Fibroblast of lung (primary cell): ENCODE data around the gene GSC2. TPM values are rescaled to one million over a fixed set of nuclear protein-coding genes. Genes with fewer than 3 reads are reported as not detected.
A peak's percentile ranks its signal among the peaks of the same experiment; 100 is the strongest.

Experiments
- DNase-seq, 2 donors: peaks; one replicate each; pipeline versions ENCODE4 v3.0.0 to v3.0.0-alpha.2; 2010; ENCODE audit warnings: low read depth in 2 of 2
- H2AFZ ChIP-seq: 2 replicates; pipeline ENCODE4 v1.5.1; 2012; ENCODE audit warnings: low read length, control low read depth, inconsistent platforms
- H3K27ac ChIP-seq: 2 replicates; pipeline ENCODE4 v1.5.1; 2011; ENCODE audit warnings: low read length, control low read depth; ENCODE audit not compliant: insufficient read depth
- H3K27me3 ChIP-seq: 2 replicates; pipeline ENCODE4 v1.5.1; 2011; ENCODE audit warnings: mild to moderate bottlenecking, low read length; ENCODE audit not compliant: control insufficient read depth, insufficient read depth
- H3K36me3 ChIP-seq: 2 replicates; pipeline ENCODE4 v1.5.1; 2011; ENCODE audit warnings: low read length; ENCODE audit not compliant: control insufficient read depth, insufficient read depth
- H3K4me1 ChIP-seq: 2 replicates; pipeline ENCODE4 v1.5.1; 2011; ENCODE audit warnings: low read length; ENCODE audit not compliant: control insufficient read depth, insufficient read depth; ENCODE audit errors: extremely low read depth
- H3K4me2 ChIP-seq: 2 replicates; pipeline ENCODE4 v1.5.1; 2011; ENCODE audit warnings: low read length, control low read depth; ENCODE audit not compliant: insufficient read depth; ENCODE audit errors: extremely low read depth
- H3K4me3 ChIP-seq, 4 experiments: fragments of 200-600 bp in 1 of 4; sonication (generic) in 1 of 4; replicated peaks in 1 of 4; 2 replicates each; pipeline ENCODE4 v1.5.1; 2011 to 2016; ENCODE audit warnings: low read length in 4 of 4, low read depth in 3 of 4, mild to moderate bottlenecking in 3 of 4, control low read depth in 2 of 4, inconsistent platforms in 1 of 4, mixed read lengths in 1 of 4; ENCODE audit not compliant: insufficient read depth in 1 of 4; ENCODE audit errors: control extremely low read depth in 1 of 4
- H3K79me2 ChIP-seq: 2 replicates; pipeline ENCODE4 v1.5.1; 2012; ENCODE audit warnings: mild to moderate bottlenecking, low read length, inconsistent platforms; ENCODE audit not compliant: control insufficient read depth, insufficient read depth
- H3K9ac ChIP-seq: 2 replicates; pipeline ENCODE4 v1.5.1; 2011; ENCODE audit warnings: mild to moderate bottlenecking, low read length, control low read depth; ENCODE audit not compliant: insufficient read depth
- H3K9me3 ChIP-seq: 2 replicates; pipeline ENCODE4 v1.5.1; 2012; ENCODE audit warnings: low read depth, low read length; ENCODE audit not compliant: control insufficient read depth, insufficient read depth
- H4K20me1 ChIP-seq: 2 replicates; pipeline ENCODE4 v1.5.1; 2011; ENCODE audit warnings: low read length; ENCODE audit not compliant: control insufficient read depth, insufficient read depth; ENCODE audit errors: extremely low read depth
- EZH2 ChIP-seq: IDR thresholded peaks from 2 replicates; pipeline ENCODE4 v1.5.1; 2012; ENCODE audit warnings: low read length, control low read depth, mild to moderate bottlenecking; ENCODE audit errors: missing control alignments
- polyA plus RNA-seq, 2 donors: library from polyadenylated mRNA; depleted of rRNA in 1 of 2; stranded (reverse) in 1 of 2; unstranded in 1 of 2; fragments of >200 nt; gene quantifications; 2 replicates each; pipeline ENCODE4 v1.2.1, GENCODE V29; 2011 to 2012; ENCODE audit warnings: missing spikeins in 1 of 2
- total RNA-seq: library from RNA; depleted of rRNA; stranded (reverse); fragments of >200 nt; gene quantifications from 2 replicates; pipeline ENCODE4 v1.2.1, GENCODE V29; 2014
- TF ChIP-seq, protein P1 (sequence below), 2 donors: IDR thresholded peaks in 1 of 2; conservative IDR thresholded peaks in 1 of 2; 1 replicate in 1 of 2; 2 replicates in 1 of 2; pipeline ENCODE4 v1.5.1; 2011 to 2012; ENCODE audit warnings: low read length in 2 of 2, control low read depth in 1 of 2, inconsistent platforms in 1 of 2, low read depth in 1 of 2, mild to moderate bottlenecking in 1 of 2

The GSC2 gene
- total and polyA plus RNA-seq, 2 donors (not counting 1 experiment from before 2014, with no cell fraction given): not detected

- no peaks in the 10 kb centered on the region for H3K27me3 ChIP-seq
- peaks cover 40% of the 10 kb centered on the region for H3K79me2 ChIP-seq
- peak overlapping the region; percentile 85 for H3K4me2 ChIP-seq
- DNase-seq: no peak
- peak overlapping the region; percentile 82 for H3K27ac ChIP-seq
- H4K20me1 ChIP-seq: no peaks in the 10 kb centered on the region
- TF ChIP-seq, protein P1, sequence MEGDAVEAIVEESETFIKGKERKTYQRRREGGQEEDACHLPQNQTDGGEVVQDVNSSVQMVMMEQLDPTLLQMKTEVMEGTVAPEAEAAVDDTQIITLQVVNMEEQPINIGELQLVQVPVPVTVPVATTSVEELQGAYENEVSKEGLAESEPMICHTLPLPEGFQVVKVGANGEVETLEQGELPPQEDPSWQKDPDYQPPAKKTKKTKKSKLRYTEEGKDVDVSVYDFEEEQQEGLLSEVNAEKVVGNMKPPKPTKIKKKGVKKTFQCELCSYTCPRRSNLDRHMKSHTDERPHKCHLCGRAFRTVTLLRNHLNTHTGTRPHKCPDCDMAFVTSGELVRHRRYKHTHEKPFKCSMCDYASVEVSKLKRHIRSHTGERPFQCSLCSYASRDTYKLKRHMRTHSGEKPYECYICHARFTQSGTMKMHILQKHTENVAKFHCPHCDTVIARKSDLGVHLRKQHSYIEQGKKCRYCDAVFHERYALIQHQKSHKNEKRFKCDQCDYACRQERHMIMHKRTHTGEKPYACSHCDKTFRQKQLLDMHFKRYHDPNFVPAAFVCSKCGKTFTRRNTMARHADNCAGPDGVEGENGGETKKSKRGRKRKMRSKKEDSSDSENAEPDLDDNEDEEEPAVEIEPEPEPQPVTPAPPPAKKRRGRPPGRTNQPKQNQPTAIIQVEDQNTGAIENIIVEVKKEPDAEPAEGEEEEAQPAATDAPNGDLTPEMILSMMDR (conservative IDR thresholded peaks at IDR 0.05 in 1 of 2, IDR thresholded peaks at IDR 0.05 in 1 of 2; ENCODE audit: low read depth in 1 of 2, low read length in 2 of 2): no peak
- TF ChIP-seq EZH2: no peak
- peaks cover 29% of the 10 kb centered on the region for H3K4me1 ChIP-seq
- H2AFZ ChIP-seq: no peak overlapping the region
- peak overlapping the region; percentile 50 to 83 (median 74) for H3K4me3 ChIP-seq
- H3K9ac ChIP-seq: peak overlapping the region; percentile 86
- no peaks in the 10 kb centered on the region for H3K9me3 ChIP-seq
- H3K36me3 ChIP-seq: peaks cover 11% of the 10 kb centered on the region
Measured at GRCh38 chr22:19177164-19178064, 27.3 kb upstream of the GSC2 start.

DNA sequence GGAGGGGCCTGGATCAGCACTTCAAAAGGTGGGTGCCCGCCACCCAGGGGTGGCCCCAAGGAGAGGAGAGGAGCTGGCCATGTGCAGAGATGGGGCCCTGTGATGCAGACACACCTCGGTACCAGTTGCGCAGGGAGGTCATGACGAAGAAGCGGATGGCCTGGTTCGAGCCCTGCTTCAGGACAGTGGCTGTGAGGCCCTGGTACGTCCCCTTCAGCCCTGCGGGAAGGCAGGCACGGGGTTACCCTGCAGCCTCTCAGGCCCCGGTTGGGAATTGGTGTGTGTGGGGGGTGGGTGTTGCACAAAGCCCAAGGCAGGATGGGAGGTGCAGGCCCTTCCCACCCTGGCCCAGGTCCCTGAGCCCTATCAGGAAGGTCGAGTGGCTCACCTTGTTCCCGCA, 26.6 kb upstream of the GSC2 start:
- H3K27me3 ChIP-seq: no peaks in the 10 kb centered on the region
- H3K9ac ChIP-seq: no peak overlapping the region
- no peak overlapping the region for H2AFZ ChIP-seq

GRCh38 chr22:19176175-19176643, 26.1 kb upstream of the GSC2 start:
- H3K9ac ChIP-seq: no peak overlapping the region
- no peak overlapping the region for H3K27ac ChIP-seq
- peaks cover 11% of the 10 kb centered on the region for H3K36me3 ChIP-seq
- peak overlapping the region in 1 of 4 experiments; percentile 83 for H3K4me3 ChIP-seq
- no peaks in the 10 kb centered on the region for H3K27me3 ChIP-seq
- peaks cover 49% of the 10 kb centered on the region for H3K79me2 ChIP-seq
- no peak overlapping the region for H2AFZ ChIP-seq
- DNase-seq: no peak
- no peaks in the 10 kb centered on the region for H4K20me1 ChIP-seq
- peaks cover 29% of the 10 kb centered on the region for H3K4me1 ChIP-seq
- no peak for TF ChIP-seq EZH2
- TF ChIP-seq, protein P1 (conservative IDR thresholded peaks at IDR 0.05 in 1 of 2, IDR thresholded peaks at IDR 0.05 in 1 of 2; ENCODE audit: low read depth in 1 of 2, low read length in 2 of 2): no peak
- no peaks in the 10 kb centered on the region for H3K9me3 ChIP-seq
- H3K4me2 ChIP-seq: no peak overlapping the region

More for the DNA sequence above, 26.6 kb upstream of the GSC2 start:
- Histone ChIP-seq H3K4me1 (peaks cover 29% of the 10 kb centered on the region), H3K36me3 (peaks cover 11% of the 10 kb centered on the region), H3K27ac (no peak overlapping the region), H3K4me3 (peak overlapping the region; percentile 24 to 83 (median 62)), H4K20me1 (no peaks in the 10 kb centered on the region), H3K9me3 (no peaks in the 10 kb centered on the region), H3K79me2 (peaks cover 47% of the 10 kb centered on the region), H3K4me2 (peak overlapping the region; percentile 85)
- no peak for DNase-seq
- no peak for TF ChIP-seq EZH2
- TF ChIP-seq, protein P1 (conservative IDR thresholded peaks at IDR 0.05 in 1 of 2, IDR thresholded peaks at IDR 0.05 in 1 of 2; ENCODE audit: low read depth in 1 of 2, low read length in 2 of 2): no peak
